ENCODE data around the gene AQP3. TPM values are rescaled to one million over a fixed set of nuclear protein-coding genes. Genes with fewer than 3 reads are reported as not detected.

Gene AQP3
- total and polyA plus RNA-seq, 2 of the 13 experiments (the other 11 are each of a cell fraction or from before 2014, with no cell fraction given): 1.4 to 5.5 TPM

DNA sequence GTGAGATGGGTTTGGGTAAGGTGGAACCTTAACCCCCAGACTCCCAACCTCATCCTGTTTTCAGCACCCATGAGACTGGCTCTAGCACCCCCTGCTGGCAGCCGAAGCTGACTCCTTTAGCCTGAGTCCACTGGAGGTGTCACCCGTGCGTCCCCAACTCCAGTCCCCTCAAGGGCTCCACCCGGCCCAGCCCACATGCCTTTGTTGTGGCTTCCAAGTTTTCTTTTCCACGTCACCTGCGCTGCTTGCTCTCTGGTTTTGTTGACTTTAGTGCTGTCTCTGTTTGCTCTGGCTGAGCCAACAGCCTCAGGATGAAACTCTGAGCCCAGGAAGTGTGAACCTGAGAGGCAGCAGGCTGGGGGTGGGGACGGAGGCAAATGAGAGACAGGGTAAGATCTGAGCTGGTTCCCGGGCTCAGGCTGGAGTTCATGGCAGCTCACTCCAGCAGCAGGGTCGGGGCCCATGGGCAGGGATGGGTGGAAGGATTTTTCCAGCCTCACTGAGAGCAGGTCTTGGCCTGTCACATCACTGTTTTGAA, 31.8 kb downstream of the AQP3 start (continued):
- TF ChIP-seq, protein P1, sequence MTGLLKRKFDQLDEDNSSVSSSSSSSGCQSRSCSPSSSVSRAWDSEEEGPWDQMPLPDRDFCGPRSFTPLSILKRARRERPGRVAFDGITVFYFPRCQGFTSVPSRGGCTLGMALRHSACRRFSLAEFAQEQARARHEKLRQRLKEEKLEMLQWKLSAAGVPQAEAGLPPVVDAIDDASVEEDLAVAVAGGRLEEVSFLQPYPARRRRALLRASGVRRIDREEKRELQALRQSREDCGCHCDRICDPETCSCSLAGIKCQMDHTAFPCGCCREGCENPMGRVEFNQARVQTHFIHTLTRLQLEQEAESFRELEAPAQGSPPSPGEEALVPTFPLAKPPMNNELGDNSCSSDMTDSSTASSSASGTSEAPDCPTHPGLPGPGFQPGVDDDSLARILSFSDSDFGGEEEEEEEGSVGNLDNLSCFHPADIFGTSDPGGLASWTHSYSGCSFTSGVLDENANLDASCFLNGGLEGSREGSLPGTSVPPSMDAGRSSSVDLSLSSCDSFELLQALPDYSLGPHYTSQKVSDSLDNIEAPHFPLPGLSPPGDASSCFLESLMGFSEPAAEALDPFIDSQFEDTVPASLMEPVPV (CRISPR knock-in tag; IDR thresholded peaks at IDR 0.05): peak; percentile 41; the same call in 1 of the 2 replicates
- TF ChIP-seq HOXA3 (CRISPR knock-in tag; IDR thresholded peaks at IDR 0.05) (peak; percentile 95), BRF2 (CRISPR knock-in tag; IDR thresholded peaks at IDR 0.05) (peak; percentile 82; the same call in 1 of the 2 replicates), DDIT3 (CRISPR knock-in tag; IDR thresholded peaks at IDR 0.05) (no peak), SAP130 (CRISPR knock-in tag; IDR thresholded peaks at IDR 0.05; ENCODE audit: low read depth) (peak; percentile 96), SRSF1 (optimal IDR thresholded peaks at IDR 0.05; ENCODE audit: low read depth, low read length) (no peak), CEBPB (IDR thresholded peaks at IDR 0.05; ENCODE audit: borderline replicate concordance, low read depth, low read length) (no peak), TEAD3 (CRISPR knock-in tag; optimal IDR thresholded peaks at IDR 0.05; ENCODE audit: borderline replicate concordance) (peak; percentile 91), ZNF564 (CRISPR knock-in tag; IDR thresholded peaks at IDR 0.05) (peak; percentile 91; the same call in 1 of the 2 replicates), PHF8 (CRISPR knock-in tag; IDR thresholded peaks at IDR 0.05) (0 out of 2 replicates have a peak, but pooled peaks have one; percentile 36), SRSF9 (IDR thresholded peaks at IDR 0.05; ENCODE audit: borderline replicate concordance, insufficient read depth, low read depth, low read length, poor library complexity, severe bottlenecking) (no peak), JUND (CRISPR knock-in tag; IDR thresholded peaks at IDR 0.05) (peak; percentile 87), PLRG1 (conservative IDR thresholded peaks at IDR 0.05) (no peak), ZNF780A (CRISPR knock-in tag; IDR thresholded peaks at IDR 0.05) (peak; percentile 92), PLSCR1 (CRISPR knock-in tag; IDR thresholded peaks at IDR 0.05; ENCODE audit: borderline replicate concordance) (no peak), TBX3 (IDR thresholded peaks at IDR 0.05; ENCODE audit: borderline replicate concordance) (peak; percentile 100), RBAK (CRISPR knock-in tag; IDR thresholded peaks at IDR 0.05) (no peak), THAP9 (CRISPR knock-in tag; IDR thresholded peaks at IDR 0.05; ENCODE audit: borderline replicate concordance) (peak; percentile 77; the same call in 1 of the 2 replicates), ZNF510 (CRISPR knock-in tag; IDR thresholded peaks at IDR 0.05; ENCODE audit: low read depth) (no peak; the same call in 1 of the 2 replicates)
- TF ChIP-seq, protein P2, sequence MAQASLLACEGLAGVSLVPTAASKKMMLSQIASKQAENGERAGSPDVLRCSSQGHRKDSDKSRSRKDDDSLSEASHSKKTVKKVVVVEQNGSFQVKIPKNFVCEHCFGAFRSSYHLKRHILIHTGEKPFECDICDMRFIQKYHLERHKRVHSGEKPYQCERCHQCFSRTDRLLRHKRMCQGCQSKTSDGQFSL (CRISPR knock-in tag; IDR thresholded peaks at IDR 0.05): peak; percentile 37; the same call in 1 of the 2 replicates
- TF ChIP-seq, protein P3, sequence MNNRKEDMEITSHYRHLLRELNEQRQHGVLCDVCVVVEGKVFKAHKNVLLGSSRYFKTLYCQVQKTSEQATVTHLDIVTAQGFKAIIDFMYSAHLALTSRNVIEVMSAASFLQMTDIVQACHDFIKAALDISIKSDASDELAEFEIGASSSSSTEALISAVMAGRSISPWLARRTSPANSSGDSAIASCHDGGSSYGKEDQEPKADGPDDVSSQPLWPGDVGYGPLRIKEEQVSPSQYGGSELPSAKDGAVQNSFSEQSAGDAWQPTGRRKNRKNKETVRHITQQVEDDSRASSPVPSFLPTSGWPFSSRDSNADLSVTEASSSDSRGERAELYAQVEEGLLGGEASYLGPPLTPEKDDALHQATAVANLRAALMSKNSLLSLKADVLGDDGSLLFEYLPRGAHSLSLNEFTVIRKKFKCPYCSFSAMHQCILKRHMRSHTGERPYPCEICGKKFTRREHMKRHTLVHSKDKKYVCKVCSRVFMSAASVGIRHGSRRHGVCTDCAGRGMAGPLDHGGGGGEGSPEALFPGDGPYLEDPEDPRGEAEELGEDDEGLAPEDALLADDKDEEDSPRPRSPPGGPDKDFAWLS (CRISPR knock-in tag; IDR thresholded peaks at IDR 0.05; ENCODE audit: borderline replicate concordance): no peak

All from HepG2 (cell line).